GM19099 (cell line): ENCODE data around the gene ZNF566.

ENCODE experiments used
- POLR2A ChIP-seq: IDR thresholded peaks from 3 replicates; pipeline ENCODE4 v1.6.1; 2011; ENCODE audit warnings: low read depth; ENCODE audit not compliant: insufficient read length; ENCODE audit errors: extremely low read depth

Gene ZNF566

DNA sequence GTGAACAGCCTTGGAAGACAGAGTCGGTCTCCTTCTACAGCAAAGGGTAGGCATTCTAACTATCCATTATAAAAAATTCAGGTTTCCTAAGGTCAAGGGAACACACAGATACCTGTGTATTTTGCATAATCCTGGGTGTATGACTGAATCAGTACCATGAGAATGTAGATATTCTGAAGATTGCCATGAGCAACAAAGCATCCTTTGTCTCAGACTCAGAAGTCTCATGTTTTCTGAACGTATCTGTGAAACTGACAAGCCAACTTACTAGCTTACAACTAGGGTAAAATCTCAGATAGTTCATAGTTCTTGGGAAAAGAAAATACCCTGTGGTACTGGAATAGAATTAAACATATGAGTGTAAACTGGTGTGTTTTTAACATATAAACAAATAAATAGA is 6.5 kb downstream of the ZNF566 start:
- no peak for TF ChIP-seq POLR2A

DNA sequence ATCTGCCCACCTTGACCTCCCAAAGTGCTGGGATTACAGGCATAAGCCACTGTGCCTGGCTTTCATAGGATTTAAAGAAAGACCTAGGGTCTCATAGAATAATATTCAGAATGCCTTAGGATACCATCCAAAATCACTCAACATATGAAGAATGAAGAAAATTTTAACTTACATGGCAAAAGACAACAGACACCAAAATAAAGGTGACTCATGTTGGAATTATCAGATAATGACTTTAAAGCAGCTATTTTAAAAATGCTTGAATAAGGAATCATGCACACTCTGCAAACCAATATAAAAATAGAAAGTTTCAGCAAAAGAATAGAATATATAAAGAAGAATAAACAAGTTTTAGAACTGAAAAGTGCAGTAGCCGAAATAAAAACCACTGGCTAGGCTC is 29.3 kb downstream of the ZNF566 start:
- no peak for TF ChIP-seq POLR2A

DNA sequence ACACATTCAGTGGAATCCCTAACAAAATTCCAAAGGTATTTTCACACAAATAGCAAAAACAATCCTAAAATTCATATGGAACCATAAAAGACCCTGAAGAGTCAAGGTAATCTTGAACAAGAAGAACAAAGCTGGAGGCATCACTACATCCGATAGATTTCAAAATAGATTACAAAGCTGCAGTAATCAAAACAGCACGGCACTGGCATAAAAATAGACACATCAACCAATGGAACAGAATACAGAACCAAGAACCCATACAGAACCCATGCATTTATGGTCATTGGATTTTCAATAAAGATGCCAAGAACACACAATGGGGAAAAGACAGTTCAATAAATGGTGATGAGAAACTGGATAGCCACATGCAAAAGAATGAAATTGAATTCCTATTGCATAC is 32.5 kb downstream of the ZNF566 start:
- TF ChIP-seq POLR2A = no peak

DNA sequence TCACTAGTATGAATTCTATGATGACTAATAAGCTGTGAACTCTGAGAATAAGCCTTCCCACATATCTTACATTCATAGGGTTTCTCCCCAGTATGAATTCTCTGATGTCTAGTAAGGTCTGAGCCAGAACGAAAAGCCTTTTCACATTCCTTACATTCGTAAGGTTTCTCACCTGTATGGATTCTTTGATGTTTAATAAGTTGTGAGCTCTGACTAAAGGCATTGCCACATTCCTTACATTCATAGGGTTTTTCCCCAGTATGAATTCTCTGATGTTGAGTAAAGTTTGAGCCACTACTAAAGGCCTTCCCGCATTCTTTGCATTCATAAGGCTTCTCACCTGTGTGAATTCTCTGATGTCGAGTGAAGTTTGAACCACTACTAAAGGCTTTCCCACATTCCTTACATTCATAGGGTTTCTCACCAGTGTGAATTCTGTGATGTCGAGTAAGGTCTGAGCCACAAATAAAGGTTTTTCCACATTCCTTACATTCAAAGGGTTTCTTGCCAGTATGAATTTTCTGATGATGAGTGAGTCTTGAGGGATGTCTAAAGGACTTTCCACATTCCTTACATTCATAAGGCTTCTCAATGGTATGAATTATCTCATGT is 40.2 kb downstream of the ZNF566 start:
- no peak for TF ChIP-seq POLR2A

DNA sequence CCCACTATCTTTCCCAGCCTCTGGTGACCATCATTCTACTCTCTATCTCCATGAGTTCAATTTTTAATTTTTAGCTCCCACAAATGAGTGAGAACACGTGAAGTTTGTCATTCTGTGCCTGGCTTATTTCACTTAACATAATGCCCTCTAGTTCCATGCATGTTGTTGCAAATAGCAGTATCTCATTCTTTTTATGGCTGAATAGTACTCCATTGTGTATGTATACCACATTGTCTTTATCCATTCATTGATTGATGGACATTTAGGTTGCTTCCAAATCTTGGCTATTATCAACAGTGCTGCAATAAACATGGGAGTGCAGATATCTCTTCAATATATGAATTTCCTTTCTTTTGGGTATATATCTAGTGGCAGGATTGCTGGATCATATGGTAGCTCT is 48.0 kb downstream of the ZNF566 start:
- TF ChIP-seq POLR2A = no peak

DNA sequence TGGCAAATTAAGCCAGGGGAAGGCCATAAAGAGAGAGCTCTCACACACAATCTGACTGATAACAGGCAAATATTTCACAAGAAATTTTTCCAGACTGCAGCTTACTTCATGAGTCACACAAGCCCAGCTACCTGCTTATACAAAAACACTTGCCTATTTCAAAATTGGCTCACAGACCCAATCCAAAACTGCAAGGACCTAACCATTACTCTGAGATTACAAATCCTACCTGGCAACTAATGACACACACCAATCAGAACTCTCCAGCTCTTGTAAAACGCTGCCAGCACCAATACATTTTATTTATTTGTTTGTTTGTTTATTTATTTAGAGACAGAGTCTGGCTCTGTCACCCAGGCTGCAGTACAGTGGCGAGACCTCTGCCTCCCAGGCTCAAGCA is 52.8 kb downstream of the ZNF566 start:
- TF ChIP-seq POLR2A = no peak

DNA sequence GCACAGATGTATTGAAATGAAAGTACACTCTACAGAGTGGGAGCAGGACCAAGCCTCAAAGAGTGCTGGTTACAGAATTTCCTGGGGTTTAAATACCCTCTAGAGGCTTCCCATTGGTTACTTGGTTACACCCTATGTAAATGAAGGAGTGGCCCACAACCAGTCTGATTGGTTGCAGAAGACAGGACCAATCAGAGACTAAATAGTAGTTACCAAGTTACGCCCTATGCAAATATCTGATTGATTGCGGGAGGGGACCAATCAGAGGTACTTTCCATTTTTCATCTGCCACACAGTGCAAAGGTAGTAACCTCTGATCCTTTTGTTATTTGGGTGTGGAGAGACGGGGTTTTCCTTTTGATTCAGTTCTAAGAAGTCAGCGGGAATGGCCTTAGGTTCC is 65.4 kb downstream of the ZNF566 start:
- TF ChIP-seq POLR2A = no peak

DNA sequence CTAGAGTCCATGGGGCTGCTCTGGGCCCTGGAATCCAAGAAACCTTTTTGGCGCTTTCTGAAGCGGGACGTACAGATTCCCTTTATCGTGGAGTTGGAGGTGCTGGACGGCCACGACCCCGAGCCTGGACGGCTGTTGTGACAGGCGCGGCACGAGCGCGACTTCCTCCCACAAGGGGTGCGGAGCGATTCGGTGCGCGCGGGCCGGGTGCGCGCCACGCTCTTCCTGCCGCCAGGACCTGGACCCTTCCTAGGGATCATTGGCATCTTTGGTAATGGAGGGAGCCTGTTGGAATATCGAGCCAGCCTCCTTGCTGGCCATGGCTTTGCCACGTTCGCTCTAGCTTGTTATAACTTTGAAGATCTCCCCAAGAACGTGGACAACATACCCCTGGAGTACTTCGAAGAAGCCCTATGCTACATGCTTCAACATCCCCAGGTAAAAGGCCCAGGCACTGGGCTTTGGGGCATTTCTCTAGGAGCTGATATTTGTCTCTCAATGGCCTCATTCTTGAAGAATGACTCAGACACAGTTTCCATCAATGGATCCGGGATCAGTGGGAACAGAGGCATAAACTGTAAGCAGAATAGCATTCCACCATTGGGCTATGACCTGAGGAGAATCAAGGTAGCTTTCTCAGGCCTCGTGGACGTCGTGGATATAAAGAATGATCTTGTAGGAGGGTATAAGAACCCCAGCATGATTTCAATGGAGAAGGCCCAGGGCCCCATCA is 67.4 kb downstream of the ZNF566 start:
- no peak for TF ChIP-seq POLR2A

DNA sequence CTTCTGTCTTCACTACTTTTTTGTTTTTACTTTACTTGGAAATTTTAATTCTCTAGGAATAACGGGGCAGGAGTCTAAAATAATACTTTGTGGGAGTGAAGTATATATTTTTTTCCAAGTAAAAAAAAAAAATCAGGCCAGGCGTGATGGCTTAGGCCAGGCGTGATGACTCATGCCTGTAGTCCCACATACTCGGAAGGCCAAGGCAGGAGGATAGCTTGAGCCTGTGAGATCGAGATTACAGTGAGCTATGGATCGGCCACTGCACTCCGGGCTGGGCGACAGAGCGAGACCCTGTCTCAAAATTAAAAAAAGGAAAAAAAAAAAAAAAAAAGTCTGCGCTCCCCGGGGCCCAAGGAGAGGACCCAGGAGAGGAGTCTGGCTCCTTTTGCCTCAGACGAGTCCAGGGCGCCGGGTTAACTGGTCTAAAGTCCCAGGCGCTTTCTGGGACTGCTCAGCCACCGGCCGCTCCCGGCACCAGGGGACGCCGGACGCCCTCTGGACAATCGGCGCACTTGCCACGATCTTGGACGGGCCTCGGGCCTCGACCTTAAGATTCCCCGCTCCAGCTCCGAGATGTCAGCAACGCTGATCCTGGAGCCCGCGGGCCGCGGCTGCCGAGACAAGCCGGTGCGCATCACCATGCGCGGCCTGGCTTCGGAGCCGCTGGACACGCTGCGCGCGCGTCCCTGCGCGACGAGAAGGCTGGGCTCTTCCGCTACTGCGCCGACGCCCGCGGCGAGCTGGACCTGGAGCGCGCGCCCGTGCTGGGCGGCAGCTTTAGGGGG is 68.2 kb downstream of the ZNF566 start:
- no peak for TF ChIP-seq POLR2A

DNA sequence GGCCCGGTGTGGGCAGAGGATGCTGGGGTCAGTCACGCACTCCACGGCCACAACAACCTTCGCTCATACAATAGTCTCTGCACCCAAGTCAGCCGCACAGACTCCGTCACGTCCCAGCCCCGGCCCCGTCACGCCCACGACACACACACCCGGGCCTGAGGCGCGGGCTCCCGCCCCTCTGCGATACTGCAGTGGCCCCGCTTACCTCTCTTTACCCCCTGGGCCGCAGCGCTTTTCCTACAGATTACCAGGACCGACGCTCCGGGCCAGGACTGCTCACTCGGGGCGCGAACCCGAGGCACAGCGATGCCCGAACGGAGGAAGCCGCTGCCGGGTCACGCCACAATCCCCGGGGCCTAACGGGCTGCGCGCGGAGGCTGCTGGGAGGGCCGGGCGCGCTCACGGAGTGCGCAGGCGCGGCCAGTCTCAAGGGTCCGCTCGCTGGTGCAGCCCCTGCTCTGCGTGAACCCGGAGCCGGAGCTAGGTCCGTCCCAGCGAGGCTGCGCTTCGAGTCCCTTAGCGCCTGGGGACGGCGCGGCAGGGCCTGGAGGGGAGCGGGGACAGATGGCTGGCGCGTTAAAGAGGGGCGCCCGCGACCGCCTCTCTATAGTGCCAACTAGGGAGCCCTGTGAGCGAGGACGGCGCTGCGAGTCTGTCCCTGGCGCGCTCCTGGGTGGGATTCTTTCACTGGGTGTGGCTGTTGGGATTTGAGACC is 70.9 kb downstream of the ZNF566 start, which contains the start of gene ZFP82:
TSS of gene ZFP82 (minus strand) at position 358 of the 715 bp plus-strand sequence. CDS start 8,855 bp downstream, outside the sequence.
- TF ChIP-seq POLR2A = peak; percentile 91

DNA sequence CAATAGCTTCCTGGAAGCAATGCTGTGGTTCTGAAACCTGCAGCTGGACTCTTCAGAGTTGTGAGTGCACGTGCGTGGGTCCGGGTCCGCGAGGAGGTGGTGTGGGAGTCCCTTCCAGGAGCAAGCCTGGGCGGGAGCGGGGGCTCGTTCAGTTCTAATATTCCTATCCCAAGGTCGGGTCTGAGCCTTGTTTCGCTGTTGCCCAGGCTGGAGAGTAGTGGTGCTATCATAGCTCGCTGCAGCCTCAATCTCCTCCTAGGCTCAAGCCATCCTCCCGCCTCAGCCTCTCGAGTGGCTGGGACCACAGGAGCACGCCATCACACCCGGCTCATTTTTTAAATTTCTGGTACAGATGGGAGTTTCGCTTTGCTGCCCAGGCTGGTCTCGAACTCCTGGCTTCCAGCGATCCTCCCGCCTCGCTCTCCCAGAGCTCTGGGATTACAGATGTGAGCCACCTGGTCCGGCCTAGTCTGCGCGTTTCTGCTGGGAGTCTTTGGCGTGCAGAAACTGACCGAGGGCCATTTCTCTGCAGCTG is 71.5 kb downstream of the ZNF566 start:
- TF ChIP-seq POLR2A = no peak

DNA sequence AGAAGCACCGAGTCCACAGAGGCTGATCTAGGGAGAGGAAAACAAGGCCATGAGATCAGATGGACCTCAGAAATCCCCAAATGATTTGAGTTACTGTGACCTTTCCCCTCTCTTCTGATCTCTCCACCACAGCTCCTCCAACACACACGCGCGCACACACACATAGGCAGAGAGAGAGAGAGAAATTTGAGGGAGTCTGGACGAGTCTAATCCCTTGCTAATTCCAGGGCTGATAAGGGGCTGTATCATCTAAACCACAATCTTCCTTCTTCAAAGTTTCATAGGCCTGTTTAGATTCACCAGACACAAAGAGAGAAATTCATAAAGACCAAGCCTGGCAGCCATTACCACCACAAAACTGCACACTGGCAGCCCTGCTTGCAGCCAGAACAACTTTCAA is 79.5 kb downstream of the ZNF566 start:
- TF ChIP-seq POLR2A = no peak

DNA sequence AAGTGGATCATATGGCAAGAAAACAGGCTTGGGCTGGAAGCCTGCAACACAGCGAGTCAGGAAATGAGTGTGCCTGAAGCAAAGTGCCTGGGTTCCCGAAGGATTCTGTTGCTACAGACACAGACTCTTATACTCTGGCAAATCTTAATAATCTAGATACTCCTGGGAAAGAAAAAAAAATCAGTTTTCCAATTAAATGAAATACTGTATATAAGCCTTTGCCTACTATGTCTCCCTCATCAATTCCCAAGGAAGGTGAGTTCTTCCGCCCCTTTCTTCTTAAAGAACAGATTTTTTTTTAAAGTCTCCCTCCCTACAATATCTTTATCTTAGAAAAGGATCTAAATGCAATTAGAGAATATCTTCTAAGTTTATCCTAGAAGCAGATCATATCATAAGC is 81.3 kb downstream of the ZNF566 start:
- TF ChIP-seq POLR2A = no peak

DNA sequence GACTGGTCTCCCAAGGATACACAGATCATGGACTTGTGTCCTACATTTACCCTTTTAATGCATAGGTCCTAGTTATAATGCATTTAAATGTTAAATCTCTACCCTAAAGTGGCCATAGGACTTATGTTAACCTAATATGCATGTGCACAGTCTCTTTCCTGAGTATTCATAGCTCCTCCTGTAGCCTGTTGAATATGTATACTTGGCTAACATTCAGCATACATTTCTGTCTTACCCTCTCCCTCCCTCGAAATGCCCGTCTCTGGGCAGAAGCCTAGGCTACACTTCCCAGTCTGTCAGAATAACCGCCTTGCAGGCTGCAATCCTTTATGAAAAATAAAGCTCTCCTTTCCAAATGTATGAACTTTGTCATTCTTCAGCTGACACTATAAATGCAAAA is 84.9 kb downstream of the ZNF566 start:
- no peak for TF ChIP-seq POLR2A

DNA sequence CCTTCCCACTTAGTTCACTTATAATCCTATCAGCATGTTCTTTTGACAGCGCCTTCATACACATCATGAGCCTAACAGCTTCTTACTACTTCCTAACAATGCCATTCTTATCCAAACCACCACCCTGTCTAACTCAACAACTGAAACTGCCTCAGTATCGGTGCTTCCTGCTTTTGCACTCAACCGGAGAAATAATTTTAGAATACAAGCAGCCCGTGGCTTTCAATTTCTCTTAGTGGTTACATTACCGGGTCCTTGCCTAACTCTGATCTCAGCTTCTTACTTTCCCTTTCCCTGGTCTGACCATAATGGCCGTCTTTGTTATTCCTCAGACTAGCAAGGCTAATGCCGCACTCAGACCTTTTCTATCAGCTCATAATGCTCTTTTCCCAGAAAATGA is 87.9 kb downstream of the ZNF566 start:
- TF ChIP-seq POLR2A = no peak
